ENCODE data around the gene ZNF79. TPM values are rescaled to one million over a fixed set of nuclear protein-coding genes. Genes with fewer than 3 reads are reported as not detected.
A peak's percentile ranks its signal among the peaks of the same experiment; 100 is the strongest.

Gene ZNF79
- total and polyA plus RNA-seq, 2 experiments from 2014 or later, result 2.2 to 6.3 TPM

DNA sequence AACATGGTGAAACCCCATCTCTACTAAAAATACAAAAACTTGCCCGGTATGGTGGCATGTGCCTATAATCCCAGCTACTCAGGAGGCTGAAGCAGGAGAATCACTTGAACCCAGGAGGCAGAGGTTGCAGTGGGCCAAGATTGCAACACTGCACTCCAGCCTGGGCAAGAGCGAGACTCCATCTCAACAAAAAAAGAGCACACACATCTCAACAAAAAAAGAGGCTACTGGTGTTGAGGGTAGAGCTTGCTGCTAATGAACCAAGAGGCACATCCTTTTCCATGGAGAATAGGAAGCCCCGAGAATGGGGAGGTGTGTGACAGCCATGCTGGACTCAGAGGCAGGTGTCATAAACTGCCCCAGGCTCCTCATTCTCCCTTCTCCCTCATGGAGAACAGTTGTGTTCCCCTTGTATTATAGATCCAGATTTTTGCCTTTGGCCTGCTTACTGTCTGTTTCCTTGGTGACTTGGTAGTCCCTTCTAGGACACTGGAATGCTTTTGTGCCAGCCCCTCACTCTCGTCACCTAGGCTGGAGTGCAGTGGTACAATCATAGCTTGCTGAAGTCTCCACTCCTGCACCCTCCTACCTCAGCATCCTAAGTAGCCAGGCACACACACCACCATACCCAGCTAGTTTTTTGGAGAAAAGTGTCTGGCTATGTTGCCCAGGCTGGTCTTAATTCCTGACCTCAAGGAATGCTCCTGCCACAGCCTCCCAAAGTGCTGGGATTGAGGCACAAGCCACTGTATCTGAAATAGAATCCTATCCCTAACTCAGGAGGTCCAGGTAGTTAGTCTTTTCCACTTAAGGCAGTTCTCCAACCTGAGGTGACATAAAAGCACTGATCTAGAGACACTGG lies 21.9 kb downstream of the ZNF79 start:
- peak overlapping the region; percentile 63; the same call in 1 of the 2 replicates for H3K27ac Mint-ChIP-seq
- Histone ChIP-seq H3K36me3 (ENCODE audit: insufficient read depth) (peaks cover 75% of the 10 kb centered on the region), H3K4me1 (ENCODE audit: insufficient read depth) (peaks cover 17% of the 10 kb centered on the region), H4K20me1 (replicated peaks; ENCODE audit: insufficient read depth) (peaks cover 41% of the 10 kb centered on the region), H3K79me2 (replicated peaks; ENCODE audit: insufficient read depth) (peaks cover 35% of the 10 kb centered on the region), H3K4me2 (no peak overlapping the region), H3K4me3 (no peak overlapping the region), H3K27me3 (ENCODE audit: insufficient read depth) (no peaks in the 10 kb centered on the region), H3F3A (replicated peaks; ENCODE audit: low read depth) (peaks cover 71% of the 10 kb centered on the region), H2AFZ (no peak overlapping the region), H3K9me2 (ENCODE audit: insufficient read depth) (no peaks in the 10 kb centered on the region), H3K27ac (ENCODE audit: low read depth) (peak overlapping the region; percentile 98)
- peak; percentile 3 for ATAC-seq
- peaks cover 45% of the 10 kb centered on the region for H3K27me3 Mint-ChIP-seq (ENCODE audit: insufficient read depth, low read depth, poor library complexity)
- TF ChIP-seq POLR2AphosphoS5 (IDR thresholded peaks at IDR 0.05; ENCODE audit: low read depth) (peak; percentile 85), JUNB (IDR thresholded peaks at IDR 0.05; ENCODE audit: unreplicated experiment) (no peak)
- TF ChIP-seq, protein P1, sequence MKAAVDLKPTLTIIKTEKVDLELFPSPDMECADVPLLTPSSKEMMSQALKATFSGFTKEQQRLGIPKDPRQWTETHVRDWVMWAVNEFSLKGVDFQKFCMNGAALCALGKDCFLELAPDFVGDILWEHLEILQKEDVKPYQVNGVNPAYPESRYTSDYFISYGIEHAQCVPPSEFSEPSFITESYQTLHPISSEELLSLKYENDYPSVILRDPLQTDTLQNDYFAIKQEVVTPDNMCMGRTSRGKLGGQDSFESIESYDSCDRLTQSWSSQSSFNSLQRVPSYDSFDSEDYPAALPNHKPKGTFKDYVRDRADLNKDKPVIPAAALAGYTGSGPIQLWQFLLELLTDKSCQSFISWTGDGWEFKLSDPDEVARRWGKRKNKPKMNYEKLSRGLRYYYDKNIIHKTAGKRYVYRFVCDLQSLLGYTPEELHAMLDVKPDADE (IDR thresholded peaks at IDR 0.05), result 0 out of 2 replicates have a peak, but pooled peaks have one; percentile 4
- H3K4me3 Mint-ChIP-seq, result no peak overlapping the region
- peak; percentile 36 for DNase-seq (ENCODE audit: low spot score)
- peaks cover 20% of the 10 kb centered on the region for H3K9me3 Mint-ChIP-seq
- peaks cover 97% of the 10 kb centered on the region for H3K36me3 Mint-ChIP-seq (ENCODE audit: low read depth)
- peaks cover 16% of the 10 kb centered on the region for H3K4me1 Mint-ChIP-seq

DNA sequence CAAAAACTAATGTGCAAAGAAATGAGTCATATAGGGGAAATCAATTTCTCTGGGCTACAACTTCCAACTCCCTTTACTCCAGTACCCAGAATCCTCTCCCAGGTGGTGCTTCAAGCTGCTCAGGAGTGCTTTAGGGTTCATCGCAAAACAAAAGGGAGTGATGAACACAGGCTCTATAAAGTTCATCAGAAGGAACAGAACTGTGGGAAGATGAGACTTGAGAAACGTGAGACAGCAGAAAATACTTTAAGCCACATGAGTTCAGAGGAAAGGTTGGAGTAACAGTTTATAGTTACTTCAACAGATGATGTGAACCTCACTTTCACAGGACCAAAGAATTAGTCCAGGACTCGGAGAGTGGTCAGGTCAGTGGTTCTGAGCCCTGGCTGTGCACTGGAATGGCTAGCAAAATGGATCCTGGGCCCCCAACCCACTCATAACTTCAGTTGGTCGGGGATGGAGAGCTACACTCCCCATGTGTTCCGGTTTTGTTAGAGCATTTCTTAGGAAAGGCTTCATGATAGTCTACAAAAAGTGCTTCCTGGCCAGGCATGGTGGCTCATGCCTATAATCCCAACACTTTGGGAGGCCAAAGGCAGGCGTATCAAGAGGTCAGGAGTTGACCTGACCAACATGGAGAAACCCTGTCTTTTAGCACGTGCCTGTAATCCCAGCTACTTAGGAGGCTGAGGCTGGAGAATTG lies 22.7 kb downstream of the ZNF79 start:
- Histone ChIP-seq H3K27me3 (ENCODE audit: insufficient read depth) (no peaks in the 10 kb centered on the region), H3K36me3 (ENCODE audit: insufficient read depth) (peaks cover 71% of the 10 kb centered on the region), H3K9me2 (ENCODE audit: insufficient read depth) (no peaks in the 10 kb centered on the region), H3K4me3 (no peak overlapping the region), H4K20me1 (replicated peaks; ENCODE audit: insufficient read depth) (peaks cover 41% of the 10 kb centered on the region), H3F3A (replicated peaks; ENCODE audit: low read depth) (peaks cover 75% of the 10 kb centered on the region), H2AFZ (no peak overlapping the region), H3K27ac (ENCODE audit: low read depth) (peak overlapping the region; percentile 98), H3K79me2 (replicated peaks; ENCODE audit: insufficient read depth) (peaks cover 36% of the 10 kb centered on the region), H3K4me1 (ENCODE audit: insufficient read depth) (peaks cover 17% of the 10 kb centered on the region), H3K4me2 (no peak overlapping the region)
- H3K36me3 Mint-ChIP-seq (ENCODE audit: low read depth), result peaks cover 93% of the 10 kb centered on the region
- H3K27me3 Mint-ChIP-seq (ENCODE audit: insufficient read depth, low read depth, poor library complexity), result peaks cover 44% of the 10 kb centered on the region
- peaks cover 22% of the 10 kb centered on the region for H3K9me3 Mint-ChIP-seq
- peak overlapping the region; percentile 18; the same call in 2 of the 3 replicates for H3K4me3 Mint-ChIP-seq
- no peak for DNase-seq (ENCODE audit: low spot score)
- ATAC-seq, result no peak
- H3K27ac Mint-ChIP-seq, result peak overlapping the region; percentile 49; the same call in 1 of the 2 replicates
- peaks cover 16% of the 10 kb centered on the region for H3K4me1 Mint-ChIP-seq
- TF ChIP-seq ZNF114 (CRISPR knock-in tag; IDR thresholded peaks at IDR 0.05) (no peak), POLR2AphosphoS5 (IDR thresholded peaks at IDR 0.05; ENCODE audit: low read depth) (no peak), NANOG (IDR thresholded peaks at IDR 0.05; ENCODE audit: borderline replicate concordance) (no peak), EZH2 (IDR thresholded peaks at IDR 0.05; ENCODE audit: low read depth, unreplicated experiment) (no peak), STAT1 (IDR thresholded peaks at IDR 0.05; ENCODE audit: unreplicated experiment) (no peak), ZNF331 (CRISPR knock-in tag; IDR thresholded peaks at IDR 0.05; ENCODE audit: low read depth) (no peak), REST (IDR thresholded peaks at IDR 0.05; ENCODE audit: unreplicated experiment) (no peak), EZH2phosphoT487 (IDR thresholded peaks at IDR 0.05; ENCODE audit: unreplicated experiment) (no peak)
- TF ChIP-seq, protein P2, sequence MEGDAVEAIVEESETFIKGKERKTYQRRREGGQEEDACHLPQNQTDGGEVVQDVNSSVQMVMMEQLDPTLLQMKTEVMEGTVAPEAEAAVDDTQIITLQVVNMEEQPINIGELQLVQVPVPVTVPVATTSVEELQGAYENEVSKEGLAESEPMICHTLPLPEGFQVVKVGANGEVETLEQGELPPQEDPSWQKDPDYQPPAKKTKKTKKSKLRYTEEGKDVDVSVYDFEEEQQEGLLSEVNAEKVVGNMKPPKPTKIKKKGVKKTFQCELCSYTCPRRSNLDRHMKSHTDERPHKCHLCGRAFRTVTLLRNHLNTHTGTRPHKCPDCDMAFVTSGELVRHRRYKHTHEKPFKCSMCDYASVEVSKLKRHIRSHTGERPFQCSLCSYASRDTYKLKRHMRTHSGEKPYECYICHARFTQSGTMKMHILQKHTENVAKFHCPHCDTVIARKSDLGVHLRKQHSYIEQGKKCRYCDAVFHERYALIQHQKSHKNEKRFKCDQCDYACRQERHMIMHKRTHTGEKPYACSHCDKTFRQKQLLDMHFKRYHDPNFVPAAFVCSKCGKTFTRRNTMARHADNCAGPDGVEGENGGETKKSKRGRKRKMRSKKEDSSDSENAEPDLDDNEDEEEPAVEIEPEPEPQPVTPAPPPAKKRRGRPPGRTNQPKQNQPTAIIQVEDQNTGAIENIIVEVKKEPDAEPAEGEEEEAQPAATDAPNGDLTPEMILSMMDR (conservative IDR thresholded peaks at IDR 0.05; ENCODE audit: low read depth in 2 of 2), result no peak
- TF ChIP-seq, protein P1 (IDR thresholded peaks at IDR 0.05), result no peak

All from GM23338 (cell line).